PC-9 (cell line): ENCODE results near the gene NXN.

Source experiments
- CTCF ChIP-seq: fragments of 200-600 bp; sonication (generic); conservative IDR thresholded peaks from 2 replicates; pipeline ENCODE4 v1.6.1; 2017; ENCODE audit warnings: mixed run types, antibody characterized with exemption, mild to moderate bottlenecking, moderate library complexity
- EZH2 ChIP-seq: fragments of 200-600 bp; sonication (generic); IDR thresholded peaks from 2 replicates; pipeline ENCODE4 v1.8.0; 2017; ENCODE audit warnings: antibody characterized with exemption, low read depth

DNA sequence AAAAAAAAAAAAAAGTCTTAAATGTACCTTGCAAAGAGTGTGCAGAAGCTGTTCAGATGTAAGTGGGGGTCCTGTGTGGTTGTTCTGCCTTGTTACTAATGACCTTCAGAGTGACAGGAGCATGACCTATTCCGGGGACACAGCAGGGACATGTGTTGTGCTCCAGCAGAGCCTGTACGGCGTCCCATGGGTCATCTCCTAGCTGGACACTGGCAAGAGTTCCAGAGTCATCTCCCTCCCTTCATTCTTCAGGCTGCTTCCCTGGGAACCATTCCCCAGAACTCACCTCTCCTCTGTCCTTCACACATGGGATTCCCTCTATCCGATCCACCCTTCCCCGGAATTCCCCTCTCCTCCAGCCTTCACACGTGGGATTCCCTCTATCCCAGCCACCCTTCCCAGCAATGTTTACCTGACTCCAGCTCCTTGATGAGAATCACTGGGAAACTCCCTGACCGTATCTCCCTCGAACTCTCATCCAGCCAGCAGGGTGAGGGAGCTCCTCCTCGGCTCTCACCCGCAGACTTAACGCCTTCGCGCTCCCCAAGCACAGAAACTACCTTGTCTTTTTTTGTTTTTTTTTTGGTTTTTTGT is 111.6 kb downstream of the NXN start:
- no peak for TF ChIP-seq CTCF
- no peak for TF ChIP-seq EZH2
